Measurements from ENCODE around the gene PCDHGC3. TPM values are rescaled to one million over a fixed set of nuclear protein-coding genes. Genes with fewer than 3 reads are reported as not detected.

Gene PCDHGC3
- total and polyA plus RNA-seq, 12 donors: 8.7 to 112 (median 77.6) TPM

DNA sequence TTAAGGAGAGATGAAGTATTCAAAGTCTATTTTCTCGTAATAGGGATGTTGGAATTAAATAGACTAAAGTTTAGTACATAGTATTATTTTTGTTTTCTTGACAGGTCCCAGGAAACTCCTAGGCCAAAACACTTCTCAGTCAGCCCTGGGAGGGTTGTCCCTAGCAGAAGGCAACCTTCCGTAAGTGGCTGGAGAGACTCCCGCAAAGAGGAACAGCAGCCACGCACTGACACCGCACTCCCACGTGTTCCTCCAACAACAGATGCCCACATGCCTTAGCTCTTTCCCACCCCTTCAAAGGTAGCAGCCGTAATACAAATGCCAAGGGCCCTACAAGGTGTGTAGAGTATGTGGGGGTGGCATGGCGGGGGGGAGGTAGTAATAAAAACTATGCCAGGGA is 41.5 kb downstream of the PCDHGC3 start:
- H3K4me1 ChIP-seq (replicated peaks in 1 of 2): peaks cover 32 to 51% of the 10 kb centered on the region in 2 donors
- peak overlapping the region in 2 of 5 donors; percentile 4 to 99 for H3K27ac ChIP-seq
- intact Hi-C loops (cut with DNase I): loop anchor here (5.0 kb wide), 1 partner anchor 40 kb away; the partner anchor contains the start of gene PCDHGC3 (in 2 of the 2)

GRCh38 chr5:141517880-141518617 is 42.3 kb downstream of the PCDHGC3 start:
- Histone ChIP-seq H3K27me3 (no peaks in the 10 kb centered on the region), H3K36me3 (replicated peaks in 1 of 2) (peaks cover 0 to 24% of the 10 kb centered on the region in 2 donors), H3K4me1 (replicated peaks in 1 of 2) (peaks cover 32 to 55% of the 10 kb centered on the region in 2 donors), H3K9me3 (replicated peaks in 1 of 3) (no peaks in the 10 kb centered on the region), H3K27ac (peak overlapping the region in 1 of 5 donors; percentile 4), H3K4me3 (no peak overlapping the region)
- no peak for DNase-seq
- intact Hi-C loops (cut with DNase I): loop anchor here (5.0 kb wide), 1 partner anchor 41 kb away; the partner anchor contains the start of gene PCDHGC3 (in 2 of the 2)
- TF ChIP-seq POLR2A (IDR thresholded peaks at IDR 0.05): no peak
- TF ChIP-seq, protein P1, sequence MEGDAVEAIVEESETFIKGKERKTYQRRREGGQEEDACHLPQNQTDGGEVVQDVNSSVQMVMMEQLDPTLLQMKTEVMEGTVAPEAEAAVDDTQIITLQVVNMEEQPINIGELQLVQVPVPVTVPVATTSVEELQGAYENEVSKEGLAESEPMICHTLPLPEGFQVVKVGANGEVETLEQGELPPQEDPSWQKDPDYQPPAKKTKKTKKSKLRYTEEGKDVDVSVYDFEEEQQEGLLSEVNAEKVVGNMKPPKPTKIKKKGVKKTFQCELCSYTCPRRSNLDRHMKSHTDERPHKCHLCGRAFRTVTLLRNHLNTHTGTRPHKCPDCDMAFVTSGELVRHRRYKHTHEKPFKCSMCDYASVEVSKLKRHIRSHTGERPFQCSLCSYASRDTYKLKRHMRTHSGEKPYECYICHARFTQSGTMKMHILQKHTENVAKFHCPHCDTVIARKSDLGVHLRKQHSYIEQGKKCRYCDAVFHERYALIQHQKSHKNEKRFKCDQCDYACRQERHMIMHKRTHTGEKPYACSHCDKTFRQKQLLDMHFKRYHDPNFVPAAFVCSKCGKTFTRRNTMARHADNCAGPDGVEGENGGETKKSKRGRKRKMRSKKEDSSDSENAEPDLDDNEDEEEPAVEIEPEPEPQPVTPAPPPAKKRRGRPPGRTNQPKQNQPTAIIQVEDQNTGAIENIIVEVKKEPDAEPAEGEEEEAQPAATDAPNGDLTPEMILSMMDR (IDR thresholded peaks at IDR 0.05): no peak
- 81 to 89% (median 89%) methylated on average over 11 of the region's 11 CpGs for WGBS, 4 donors

More for the DNA sequence above, 41.5 kb downstream of the PCDHGC3 start:
- TF ChIP-seq, protein P1 (IDR thresholded peaks at IDR 0.05): no peak
- TF ChIP-seq POLR2A (IDR thresholded peaks at IDR 0.05): no peak
- no peak overlapping the region for H3K4me3 ChIP-seq
- peaks cover 0 to 24% of the 10 kb centered on the region in 2 donors for H3K36me3 ChIP-seq (replicated peaks in 1 of 2)
- H3K9me3 ChIP-seq (replicated peaks in 1 of 3): no peaks in the 10 kb centered on the region
- 85 to 88% (median 87%) methylated on average over 8 of the region's 8 CpGs for WGBS, 4 donors
- H3K27me3 ChIP-seq: no peaks in the 10 kb centered on the region
- no peak for DNase-seq

DNA sequence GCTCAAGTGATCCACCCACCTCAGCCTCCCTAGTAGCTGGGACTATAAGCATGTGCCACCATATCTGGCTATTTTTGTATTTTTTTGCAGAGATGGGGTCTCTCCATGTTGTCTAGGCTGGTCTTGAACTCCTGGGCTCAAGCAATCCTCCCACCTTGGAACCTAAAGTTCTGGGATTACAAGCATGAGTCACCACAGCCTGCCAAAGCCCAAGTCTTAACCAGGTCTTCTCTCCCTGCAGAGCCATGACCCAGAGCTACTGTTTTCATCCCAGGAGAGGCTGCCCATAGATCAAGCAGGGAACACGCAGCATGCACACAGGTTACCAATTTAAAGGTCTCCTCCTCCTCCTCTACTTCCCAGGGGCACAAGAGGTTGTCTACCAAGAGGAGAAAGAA is 42.9 kb downstream of the PCDHGC3 start:
- no peak overlapping the region for H3K4me3 ChIP-seq
- 98 to 100% (median 100%) methylated on average over 1 of the region's 1 CpG for WGBS, 4 donors
- DNase-seq: no peak
- H3K4me1 ChIP-seq (replicated peaks in 1 of 2): peaks cover 32 to 55% of the 10 kb centered on the region in 2 donors
- no peaks in the 10 kb centered on the region for H3K9me3 ChIP-seq (replicated peaks in 1 of 3)
- no peak overlapping the region for H3K27ac ChIP-seq
- no peak for TF ChIP-seq POLR2A (IDR thresholded peaks at IDR 0.05)
- TF ChIP-seq, protein P1 (IDR thresholded peaks at IDR 0.05): no peak
- H3K27me3 ChIP-seq: no peaks in the 10 kb centered on the region
- peaks cover 0 to 24% of the 10 kb centered on the region in 2 donors for H3K36me3 ChIP-seq (replicated peaks in 1 of 2)
- intact Hi-C loops (cut with DNase I): loop anchor here (5.0 kb wide), 1 partner anchor 41 kb away; the partner anchor contains the start of gene PCDHGC3 (in 2 of the 2)

Measured in adrenal gland (tissue), 12 donors.